ENCODE measurements around the gene RANBP17. TPM values are rescaled to one million over a fixed set of nuclear protein-coding genes. Genes with fewer than 3 reads are reported as not detected.

Gene RANBP17
- total and polyA plus RNA-seq, 12 donors, result 5.5 to 119 (median 22.2) TPM

- no peak overlapping the region for H3K4me3 ChIP-seq
- DNase-seq, result no peak
- TF ChIP-seq CTCF (IDR thresholded peaks at IDR 0.05) (no peak), POLR2A (IDR thresholded peaks at IDR 0.05) (no peak)
- no peak overlapping the region for H3K27ac ChIP-seq
- H3K4me1 ChIP-seq (replicated peaks in 1 of 2), result no peaks in the 10 kb centered on the region
- 90 to 93% (median 91%) methylated on average over 3 of the region's 3 CpGs for WGBS, 4 donors
- intact Hi-C loops (cut with DNase I), result no loop called here
- no peaks in the 10 kb centered on the region for H3K36me3 ChIP-seq (replicated peaks in 1 of 2)
- H3K9me3 ChIP-seq (replicated peaks in 1 of 3), result no peaks in the 10 kb centered on the region
- H3K27me3 ChIP-seq, result no peaks in the 10 kb centered on the region
Measured at GRCh38 chr5:171094356-171094755, 232.5 kb downstream of the RANBP17 start.

- Histone ChIP-seq H3K9me3 (replicated peaks in 1 of 3) (no peaks in the 10 kb centered on the region), H3K4me3 (no peak overlapping the region), H3K4me1 (replicated peaks in 1 of 2) (no peaks in the 10 kb centered on the region), H3K36me3 (replicated peaks in 1 of 2) (no peaks in the 10 kb centered on the region), H3K27me3 (no peaks in the 10 kb centered on the region), H3K27ac (no peak overlapping the region)
- no peak for TF ChIP-seq CTCF (IDR thresholded peaks at IDR 0.05)
- no peak for TF ChIP-seq POLR2A (IDR thresholded peaks at IDR 0.05)
- intact Hi-C loops (cut with DNase I), result no loop called here
- DNase-seq, result no peak
- WGBS, 4 donors, result 83 to 88% (median 83%) methylated on average over 9 to 11 of the region's 11 CpGs
Measured at GRCh38 chr5:171102877-171103610, 241.2 kb downstream of the RANBP17 start.

- WGBS, 4 donors, result 92 to 95% (median 94%) methylated on average over 4 of the region's 4 CpGs
- H3K4me3 ChIP-seq, result no peak overlapping the region
- no peak for DNase-seq
- H3K27me3 ChIP-seq, result no peaks in the 10 kb centered on the region
- no peaks in the 10 kb centered on the region for H3K36me3 ChIP-seq (replicated peaks in 1 of 2)
- H3K4me1 ChIP-seq (replicated peaks in 1 of 2), result no peaks in the 10 kb centered on the region
- H3K9me3 ChIP-seq (replicated peaks in 1 of 3), result no peaks in the 10 kb centered on the region
- no peak overlapping the region for H3K27ac ChIP-seq
- no peak for TF ChIP-seq POLR2A (IDR thresholded peaks at IDR 0.05)
- TF ChIP-seq CTCF (IDR thresholded peaks at IDR 0.05), result no peak
- intact Hi-C loops (cut with DNase I), result no loop called here
Measured at GRCh38 chr5:171107669-171108068, 245.9 kb downstream of the RANBP17 start.

GRCh38 chr5:171115519-171115918 is 253.7 kb downstream of the RANBP17 start:
- intact Hi-C loops (cut with DNase I), result no loop called here
- H3K36me3 ChIP-seq (replicated peaks in 1 of 2), result no peaks in the 10 kb centered on the region
- H3K4me1 ChIP-seq (replicated peaks in 1 of 2), result no peaks in the 10 kb centered on the region
- DNase-seq, result no peak
- no peaks in the 10 kb centered on the region for H3K27me3 ChIP-seq
- no peak overlapping the region for H3K27ac ChIP-seq
- H3K9me3 ChIP-seq (replicated peaks in 1 of 3), result no peaks in the 10 kb centered on the region
- H3K4me3 ChIP-seq, result no peak overlapping the region
- TF ChIP-seq CTCF (IDR thresholded peaks at IDR 0.05), result no peak
- no peak for TF ChIP-seq POLR2A (IDR thresholded peaks at IDR 0.05)
- 87 to 91% (median 89%) methylated on average over 5 of the region's 5 CpGs for WGBS, 4 donors
